GM21619 (cell line): ENCODE data around the gene CUBN.

Experiments used
- ATAC-seq: cut with Tn5 transposase; IDR thresholded peaks from one replicate; pipeline ENCODE4 v1.9.1; 2021; ENCODE audit not compliant: unreplicated experiment

The CUBN gene

DNA sequence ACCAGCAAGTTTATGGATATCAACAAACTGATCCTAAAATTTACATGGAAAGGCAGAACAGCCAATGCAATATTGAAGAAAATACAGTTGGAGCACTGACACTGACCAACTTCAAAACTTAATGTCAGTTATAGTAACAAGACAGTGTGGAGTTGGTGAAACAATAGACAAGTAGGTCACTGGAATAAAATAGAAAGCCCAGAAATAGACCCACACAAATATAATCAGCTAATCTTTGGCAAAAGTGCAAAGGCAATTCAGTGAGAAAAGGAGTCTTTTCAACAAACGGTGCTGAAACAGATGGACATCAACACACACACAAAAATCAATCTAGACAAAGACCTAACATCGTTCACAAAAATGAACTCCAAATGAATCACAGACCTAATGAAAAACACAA lies 326.1 kb downstream of the CUBN start:
- no peak for ATAC-seq

DNA sequence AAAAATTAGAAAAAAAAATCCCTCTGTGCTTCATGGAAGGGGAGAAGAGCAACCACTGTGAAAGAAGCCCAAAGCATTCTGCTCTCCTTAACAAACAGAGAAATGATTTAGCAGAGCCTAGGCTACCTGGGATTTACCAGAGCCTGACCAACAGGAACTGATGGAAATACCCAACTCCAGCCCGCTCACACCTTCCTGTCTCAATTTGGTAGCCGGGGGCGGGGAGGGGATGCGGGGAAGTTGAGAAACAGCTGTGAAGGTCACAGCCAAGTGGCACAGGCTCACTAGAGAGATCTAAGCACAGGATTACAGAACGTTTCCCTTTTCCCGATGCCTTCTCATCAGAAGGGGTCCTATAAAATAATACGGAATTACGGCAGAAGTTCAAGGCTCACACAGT lies 330.0 kb downstream of the CUBN start:
- peak; percentile 82 for ATAC-seq

DNA sequence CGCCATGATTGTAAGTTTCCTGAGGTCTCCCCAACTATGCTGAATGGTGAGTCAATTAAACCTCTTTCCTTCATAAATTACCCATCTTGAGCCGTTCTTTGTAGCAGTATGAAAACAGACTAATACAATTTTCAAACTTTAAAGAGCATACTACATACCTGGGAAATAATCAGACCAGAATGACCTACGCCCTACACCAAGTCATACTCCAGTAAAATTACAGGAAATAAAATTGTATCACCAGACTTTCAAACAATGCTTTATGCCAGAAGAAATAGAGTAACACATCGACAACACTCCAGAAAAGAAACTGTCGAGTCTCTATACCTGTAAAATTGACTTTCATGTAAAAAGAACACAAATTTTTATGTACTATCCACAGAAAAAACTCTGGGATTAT lies 331.0 kb downstream of the CUBN start:
- no peak for ATAC-seq

DNA sequence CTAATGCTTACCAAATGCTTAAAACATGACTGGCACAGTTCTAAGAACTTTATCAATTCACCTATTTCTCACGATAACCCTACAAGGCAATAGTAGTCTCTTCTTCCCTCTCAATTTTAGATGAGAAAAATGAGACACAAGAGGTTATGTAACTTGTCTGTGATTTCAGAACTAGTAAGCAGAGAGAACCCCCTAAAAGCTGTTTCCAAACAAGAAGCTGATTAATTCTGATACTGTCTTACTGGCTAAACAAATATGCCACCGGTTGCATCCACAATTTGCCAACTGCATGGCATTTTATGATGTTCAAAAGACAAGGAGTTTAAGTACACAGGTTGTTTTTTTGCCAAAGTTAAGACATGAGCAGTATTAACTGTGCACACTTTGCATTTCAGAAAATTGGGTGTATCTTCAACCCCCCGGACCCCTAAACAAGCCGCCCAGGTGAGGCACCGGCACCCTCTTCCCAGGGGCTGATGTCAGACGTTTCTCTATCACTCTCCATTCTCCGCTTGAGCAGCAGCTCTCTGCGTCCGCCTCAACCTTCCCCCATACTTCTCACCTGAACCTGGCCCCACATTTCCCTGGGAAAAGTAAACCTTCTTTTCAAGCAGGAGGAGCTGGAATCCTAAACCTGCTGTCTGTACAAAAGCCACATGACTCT lies 334.1 kb downstream of the CUBN start:
- ATAC-seq = no peak

DNA sequence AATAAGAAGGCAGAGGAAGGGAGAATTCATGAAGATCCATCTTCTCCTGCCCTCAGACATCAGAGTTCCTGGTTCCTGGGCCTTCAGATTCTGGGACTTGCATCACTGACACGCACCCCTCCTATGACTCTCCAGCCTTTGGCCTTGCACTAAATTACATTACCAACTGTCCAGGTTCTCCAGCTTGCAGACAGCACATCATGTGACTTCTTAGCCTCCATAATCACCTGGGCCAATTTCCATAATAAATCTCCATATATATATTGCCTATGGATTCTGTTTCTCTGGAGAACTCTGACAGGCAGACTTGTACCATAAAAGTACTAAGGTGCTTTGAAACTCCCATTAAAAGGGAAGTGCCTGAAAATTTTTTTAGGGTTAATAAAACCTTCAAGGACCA lies 335.6 kb downstream of the CUBN start:
- no peak for ATAC-seq

DNA sequence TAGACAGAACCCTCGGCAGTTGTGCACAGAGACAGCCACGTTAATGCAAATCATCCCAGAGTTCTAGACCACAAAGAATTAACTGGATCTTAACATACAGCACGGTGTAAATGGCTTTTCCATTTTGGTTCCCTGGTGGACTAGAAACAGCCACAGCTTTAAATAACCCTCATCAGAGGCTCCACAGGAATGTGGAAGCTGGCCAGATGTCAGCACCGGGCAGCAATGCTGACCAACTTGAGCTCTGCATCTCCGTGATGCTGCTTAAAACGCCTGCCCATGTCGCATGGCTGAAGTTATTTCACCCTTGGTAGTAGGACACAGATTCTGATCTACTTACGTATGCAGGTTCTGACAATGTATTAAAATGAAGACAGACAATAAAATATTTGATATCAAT lies 336.9 kb downstream of the CUBN start:
- no peak for ATAC-seq

DNA sequence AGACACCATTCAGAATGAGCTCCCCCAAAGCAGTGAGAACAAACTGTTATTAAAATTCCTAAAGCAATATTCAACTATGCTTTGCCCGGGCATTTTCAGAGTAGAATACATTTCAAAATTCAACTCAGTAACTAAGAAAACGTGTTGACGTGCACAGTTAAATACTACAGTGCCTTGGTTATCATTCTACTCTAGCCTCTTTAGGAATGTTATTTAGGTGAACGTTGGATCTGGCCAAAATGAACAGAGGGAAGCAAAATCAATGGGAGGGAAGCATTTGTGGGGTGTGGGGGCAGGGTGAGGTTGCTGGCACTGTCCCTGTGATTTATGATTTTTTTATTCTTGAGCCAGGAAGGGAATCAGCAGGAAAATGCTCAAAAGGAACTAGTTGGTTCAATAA lies 339.8 kb downstream of the CUBN start:
- ATAC-seq = no peak

DNA sequence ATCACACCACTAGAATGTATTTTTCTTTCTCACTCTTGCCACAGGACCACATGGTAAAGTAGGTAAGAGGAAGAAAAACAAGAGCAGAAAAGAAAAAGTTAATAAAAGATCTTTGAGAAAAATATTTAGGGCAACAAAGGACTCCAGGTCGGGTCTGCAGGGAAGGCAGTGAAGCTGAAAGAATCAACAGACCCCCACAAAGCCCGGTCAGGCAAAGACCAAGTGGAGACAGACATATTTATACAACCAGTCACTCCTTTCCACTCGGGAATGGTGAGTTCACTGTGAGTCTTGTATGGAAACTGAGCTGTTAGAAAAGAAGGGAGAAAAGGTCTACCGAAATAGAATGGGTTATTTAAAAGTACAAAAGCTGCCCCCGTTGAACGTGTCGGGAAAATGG lies 340.4 kb downstream of the CUBN start:
- ATAC-seq = no peak

DNA sequence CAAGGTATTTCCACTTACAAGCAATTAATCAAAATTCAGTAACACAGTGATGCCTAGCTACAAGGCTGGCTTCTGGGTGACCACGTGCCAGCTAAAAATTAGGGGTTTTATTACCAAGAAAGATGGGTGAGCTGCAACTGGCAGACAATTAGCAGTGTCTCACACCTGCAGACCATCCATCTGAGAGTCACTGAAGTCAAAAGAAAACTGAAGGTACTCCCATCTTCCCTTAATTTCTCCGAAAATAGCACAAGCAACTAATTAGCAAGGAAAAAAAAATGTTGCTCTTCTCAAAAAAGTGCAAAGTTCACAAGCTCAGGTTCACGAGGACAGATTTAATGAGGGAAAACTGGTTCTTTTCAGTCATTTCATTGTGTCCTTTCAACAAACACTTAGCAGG lies 340.8 kb downstream of the CUBN start:
- ATAC-seq = no peak

DNA sequence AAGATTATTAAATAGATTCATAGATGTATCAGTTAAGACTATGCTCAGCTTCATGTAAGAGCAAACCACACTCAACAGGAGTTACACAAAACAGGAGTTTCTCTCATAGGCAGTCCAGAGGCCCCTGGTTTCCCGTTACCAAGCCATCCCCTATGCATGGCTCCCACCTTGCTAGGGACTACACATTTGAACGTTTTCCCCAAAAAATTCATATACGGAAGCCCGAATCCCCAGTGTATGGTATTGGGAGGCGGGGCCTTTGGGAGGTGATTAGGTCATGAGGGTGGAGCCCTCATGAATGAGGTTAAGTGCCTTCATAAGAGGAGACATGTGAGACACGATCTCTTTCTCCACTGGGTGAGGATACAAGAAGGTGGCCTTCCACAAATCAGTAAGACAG lies 341.5 kb downstream of the CUBN start:
- ATAC-seq = no peak

DNA sequence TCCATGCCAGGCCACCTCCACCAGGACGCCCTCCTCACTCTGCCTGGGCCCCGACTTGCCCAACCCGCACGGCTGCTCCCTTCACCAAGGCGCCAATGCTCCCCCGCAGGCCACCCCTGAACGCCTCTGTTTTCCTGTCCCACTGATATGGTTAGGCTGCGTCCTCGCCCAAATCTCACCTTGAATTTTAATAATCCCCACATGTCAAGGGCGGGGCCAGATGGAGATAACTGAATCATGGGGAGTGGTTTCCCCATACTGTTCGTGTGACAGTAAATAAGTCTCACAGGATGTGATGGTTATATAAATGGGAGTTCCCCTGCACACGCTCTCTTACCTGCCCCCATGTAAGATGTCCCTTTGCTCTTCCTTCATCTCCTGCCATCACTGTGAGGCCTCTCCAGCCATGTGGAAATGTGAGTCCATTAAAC lies 342.2 kb downstream of the CUBN start:
- ATAC-seq = no peak

DNA sequence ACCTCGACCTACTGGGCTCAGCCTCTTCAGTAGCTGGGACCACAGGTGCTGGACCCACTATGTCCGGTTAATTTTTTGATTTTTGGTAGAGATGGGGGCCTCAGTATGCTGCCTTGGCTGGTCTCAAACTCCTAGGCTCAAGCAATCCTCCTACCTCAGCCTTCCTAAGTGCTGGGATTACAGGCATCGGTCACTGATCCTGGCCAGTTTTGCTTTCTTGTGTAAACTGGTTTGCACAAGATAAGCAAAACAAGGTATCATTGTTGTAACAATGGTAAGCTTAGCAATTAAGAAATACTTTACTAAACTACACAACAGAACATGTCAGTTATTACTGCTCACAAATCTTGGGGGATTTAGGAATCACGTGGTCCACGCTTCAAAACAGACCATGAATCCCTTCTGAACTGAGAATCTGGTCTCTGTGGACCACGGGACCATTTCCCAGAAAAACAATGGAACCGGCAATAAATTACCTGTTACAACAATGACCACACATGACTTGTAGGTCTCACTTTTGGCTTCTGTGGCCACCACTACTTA lies 349.2 kb downstream of the CUBN start:
- ATAC-seq = no peak

DNA sequence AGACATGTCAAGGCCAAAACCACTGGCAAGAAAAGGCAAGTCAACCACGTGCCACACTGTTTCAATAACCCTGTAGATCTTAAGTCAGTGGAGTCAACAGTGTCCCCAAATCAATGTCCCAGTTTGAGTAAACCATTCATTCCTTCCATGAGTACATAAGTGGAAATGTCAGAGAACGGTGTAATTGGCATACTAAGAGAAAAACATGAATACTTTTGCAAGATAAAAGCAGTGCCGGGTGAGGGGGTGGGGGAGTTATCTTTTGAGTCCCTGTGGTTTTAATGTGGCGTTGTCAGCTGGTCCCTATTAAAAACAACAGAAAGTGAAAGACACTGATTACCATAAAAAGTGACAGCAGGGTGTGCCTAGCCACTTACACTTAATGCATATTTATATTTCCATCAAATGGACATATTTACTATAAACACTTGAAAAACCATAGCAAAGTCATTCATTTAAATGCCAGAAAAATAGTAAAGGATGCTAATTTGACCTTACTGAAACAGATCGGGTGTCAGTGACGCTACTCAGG lies 350.2 kb downstream of the CUBN start:
- peak; percentile 73 for ATAC-seq

DNA sequence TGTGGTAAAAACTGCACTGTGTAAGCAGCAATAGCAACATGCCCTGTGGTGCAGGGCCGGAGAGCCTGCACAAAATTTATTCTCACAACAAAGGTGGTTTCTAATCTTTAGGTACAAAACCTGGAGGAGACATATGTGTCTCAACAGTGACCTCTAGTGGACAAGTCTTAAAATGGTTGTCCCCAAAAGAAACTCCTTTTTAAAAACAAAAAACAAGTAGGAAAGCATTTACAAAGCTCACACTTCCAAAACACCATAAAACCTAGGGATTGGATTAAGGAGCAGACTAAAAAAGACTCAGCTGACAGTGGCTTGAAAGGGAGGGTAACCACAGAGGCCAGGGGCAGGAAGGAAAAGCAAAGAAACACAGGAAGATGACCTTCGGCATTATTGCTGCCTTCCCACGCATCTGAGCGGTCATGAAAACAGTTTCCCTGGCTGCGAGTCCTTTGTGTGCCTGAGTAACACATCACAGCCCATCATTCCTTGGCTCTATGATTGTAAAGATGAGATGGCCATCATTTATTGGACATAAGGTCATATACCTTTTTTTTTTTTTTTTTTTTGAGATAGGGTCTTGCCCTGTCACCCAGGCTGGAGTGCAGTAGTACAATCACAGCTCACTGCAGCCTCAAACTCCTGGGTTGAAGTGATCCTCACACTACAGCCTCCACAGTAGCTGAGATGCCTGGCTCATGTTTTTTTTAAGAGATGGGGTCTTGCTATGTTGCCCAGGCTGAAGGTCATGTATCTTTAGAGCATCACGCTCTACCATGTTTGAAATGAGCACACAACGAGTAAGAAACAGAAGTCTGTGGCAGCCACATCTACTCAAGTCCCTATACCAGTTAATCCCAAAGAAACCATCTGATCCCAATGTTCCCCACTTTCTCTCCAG lies 351.9 kb downstream of the CUBN start:
- ATAC-seq = no peak

DNA sequence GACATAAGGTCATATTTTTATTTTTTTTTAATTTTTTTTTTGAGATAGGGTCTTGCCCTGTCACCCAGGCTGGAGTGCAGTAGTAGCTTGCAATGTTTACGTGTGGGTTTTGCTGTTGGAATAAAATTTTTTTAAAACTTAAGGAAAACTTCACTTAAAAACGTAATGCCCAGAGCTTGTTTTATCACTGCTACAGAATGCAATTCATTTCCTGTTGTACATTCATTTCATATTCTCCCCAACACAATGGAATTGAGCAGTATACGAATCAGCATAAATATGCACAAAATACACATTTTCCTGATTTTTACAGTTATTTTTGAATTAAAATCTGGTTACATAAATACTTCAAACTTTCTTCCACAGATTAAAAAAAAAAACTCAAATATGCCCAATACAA lies 352.7 kb downstream of the CUBN start:
- ATAC-seq = no peak
